GM23338 (cell line): ENCODE measurements around the gene PPFIA4.

Source experiments
- CREB1 ChIP-seq: fragments of 250-450 bp; sonication (Bioruptor Pico); IDR thresholded peaks from 2 replicates; pipeline ENCODE4 v1.5.0; 2020; ENCODE audit warnings: low read depth, mild to moderate bottlenecking, moderate library complexity
- EZH2 ChIP-seq: fragments of 200-600 bp; sonication (generic); IDR thresholded peaks from one replicate; pipeline ENCODE4 v1.8.0; 2017; ENCODE audit warnings: antibody characterized with exemption, mild to moderate bottlenecking, low read depth; ENCODE audit not compliant: unreplicated experiment
- EZH2phosphoT487 ChIP-seq: fragments of 200-600 bp; sonication (generic); IDR thresholded peaks from one replicate; pipeline ENCODE4 v1.8.1; 2018; ENCODE audit warnings: antibody characterized with exemption; ENCODE audit not compliant: unreplicated experiment
- JUNB ChIP-seq: IDR thresholded peaks from one replicate; pipeline ENCODE4 v1.6.1; 2016; ENCODE audit warnings: antibody characterized with exemption; ENCODE audit not compliant: unreplicated experiment
- NANOG ChIP-seq: IDR thresholded peaks from 2 replicates; pipeline ENCODE4 v1.6.1; 2016; ENCODE audit warnings: antibody characterized with exemption, borderline replicate concordance
- POLR2AphosphoS5 ChIP-seq: IDR thresholded peaks from 2 replicates; pipeline ENCODE4 v1.6.1; 2016; ENCODE audit warnings: antibody characterized with exemption, low read depth
- STAT1 ChIP-seq: IDR thresholded peaks from one replicate; pipeline ENCODE4 v1.6.1; 2016; ENCODE audit warnings: antibody characterized with exemption; ENCODE audit not compliant: unreplicated experiment
- ZNF114 ChIP-seq: fragments of 250-450 bp; sonication (Bioruptor Pico); IDR thresholded peaks from 2 replicates; pipeline ENCODE4 v1.5.0; 2020; ENCODE audit warnings: mild to moderate bottlenecking, moderate library complexity
- ZNF331 ChIP-seq: fragments of 250-450 bp; sonication (Bioruptor Pico); IDR thresholded peaks from 2 replicates; pipeline ENCODE4 v1.5.0; 2020; ENCODE audit warnings: low read depth, mild to moderate bottlenecking, moderate library complexity
- TF ChIP-seq, protein P1 (sequence below), 2 experiments: fragments of 200-600 bp in 1 of 2; sonication (generic) in 1 of 2; conservative IDR thresholded peaks; 2 replicates each; pipeline versions ENCODE4 v1.5.1 to v1.6.1; 2016 to 2017; ENCODE audit warnings: antibody characterized with exemption in 2 of 2, low read depth in 2 of 2, mild to moderate bottlenecking in 2 of 2, moderate library complexity in 1 of 2
- TF ChIP-seq, protein P2 (sequence below): IDR thresholded peaks from one replicate; pipeline ENCODE4 v1.6.1; 2018; ENCODE audit warnings: antibody characterized with exemption; ENCODE audit not compliant: unreplicated experiment
- TF ChIP-seq, protein P3 (sequence below): fragments of 250-450 bp; sonication (Bioruptor Pico); IDR thresholded peaks from 2 replicates; pipeline ENCODE4 v1.5.0; 2020; ENCODE audit warnings: mild to moderate bottlenecking, moderate library complexity

DNA sequence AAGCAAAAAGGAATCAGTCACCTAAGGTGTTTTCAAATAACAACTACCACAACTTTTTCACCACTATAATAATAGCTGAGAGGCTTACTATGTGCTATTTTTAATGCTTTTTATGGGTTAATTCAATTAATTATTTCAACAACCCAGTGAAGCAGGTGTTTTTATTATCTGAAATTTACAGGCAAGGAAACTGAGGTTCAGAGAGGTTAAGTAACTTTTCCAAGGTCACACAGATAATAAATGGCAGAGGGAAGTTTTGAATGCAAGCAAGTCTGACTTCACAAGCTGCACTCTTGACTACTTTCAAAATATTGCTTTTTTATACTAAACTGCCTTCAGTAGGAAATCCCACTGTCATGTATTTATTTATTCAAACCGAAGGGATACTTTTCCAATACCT, 23.3 kb upstream of the PPFIA4 start:
- TF ChIP-seq, protein P1, sequence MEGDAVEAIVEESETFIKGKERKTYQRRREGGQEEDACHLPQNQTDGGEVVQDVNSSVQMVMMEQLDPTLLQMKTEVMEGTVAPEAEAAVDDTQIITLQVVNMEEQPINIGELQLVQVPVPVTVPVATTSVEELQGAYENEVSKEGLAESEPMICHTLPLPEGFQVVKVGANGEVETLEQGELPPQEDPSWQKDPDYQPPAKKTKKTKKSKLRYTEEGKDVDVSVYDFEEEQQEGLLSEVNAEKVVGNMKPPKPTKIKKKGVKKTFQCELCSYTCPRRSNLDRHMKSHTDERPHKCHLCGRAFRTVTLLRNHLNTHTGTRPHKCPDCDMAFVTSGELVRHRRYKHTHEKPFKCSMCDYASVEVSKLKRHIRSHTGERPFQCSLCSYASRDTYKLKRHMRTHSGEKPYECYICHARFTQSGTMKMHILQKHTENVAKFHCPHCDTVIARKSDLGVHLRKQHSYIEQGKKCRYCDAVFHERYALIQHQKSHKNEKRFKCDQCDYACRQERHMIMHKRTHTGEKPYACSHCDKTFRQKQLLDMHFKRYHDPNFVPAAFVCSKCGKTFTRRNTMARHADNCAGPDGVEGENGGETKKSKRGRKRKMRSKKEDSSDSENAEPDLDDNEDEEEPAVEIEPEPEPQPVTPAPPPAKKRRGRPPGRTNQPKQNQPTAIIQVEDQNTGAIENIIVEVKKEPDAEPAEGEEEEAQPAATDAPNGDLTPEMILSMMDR (conservative IDR thresholded peaks at IDR 0.05; ENCODE audit: low read depth in 2 of 2), result no peak
- no peak for TF ChIP-seq EZH2
- TF ChIP-seq POLR2AphosphoS5, result no peak
- TF ChIP-seq JUNB, result no peak
- TF ChIP-seq NANOG, result no peak
- TF ChIP-seq ZNF331 (CRISPR knock-in tag), result no peak
- no peak for TF ChIP-seq EZH2phosphoT487
- TF ChIP-seq, protein P2, sequence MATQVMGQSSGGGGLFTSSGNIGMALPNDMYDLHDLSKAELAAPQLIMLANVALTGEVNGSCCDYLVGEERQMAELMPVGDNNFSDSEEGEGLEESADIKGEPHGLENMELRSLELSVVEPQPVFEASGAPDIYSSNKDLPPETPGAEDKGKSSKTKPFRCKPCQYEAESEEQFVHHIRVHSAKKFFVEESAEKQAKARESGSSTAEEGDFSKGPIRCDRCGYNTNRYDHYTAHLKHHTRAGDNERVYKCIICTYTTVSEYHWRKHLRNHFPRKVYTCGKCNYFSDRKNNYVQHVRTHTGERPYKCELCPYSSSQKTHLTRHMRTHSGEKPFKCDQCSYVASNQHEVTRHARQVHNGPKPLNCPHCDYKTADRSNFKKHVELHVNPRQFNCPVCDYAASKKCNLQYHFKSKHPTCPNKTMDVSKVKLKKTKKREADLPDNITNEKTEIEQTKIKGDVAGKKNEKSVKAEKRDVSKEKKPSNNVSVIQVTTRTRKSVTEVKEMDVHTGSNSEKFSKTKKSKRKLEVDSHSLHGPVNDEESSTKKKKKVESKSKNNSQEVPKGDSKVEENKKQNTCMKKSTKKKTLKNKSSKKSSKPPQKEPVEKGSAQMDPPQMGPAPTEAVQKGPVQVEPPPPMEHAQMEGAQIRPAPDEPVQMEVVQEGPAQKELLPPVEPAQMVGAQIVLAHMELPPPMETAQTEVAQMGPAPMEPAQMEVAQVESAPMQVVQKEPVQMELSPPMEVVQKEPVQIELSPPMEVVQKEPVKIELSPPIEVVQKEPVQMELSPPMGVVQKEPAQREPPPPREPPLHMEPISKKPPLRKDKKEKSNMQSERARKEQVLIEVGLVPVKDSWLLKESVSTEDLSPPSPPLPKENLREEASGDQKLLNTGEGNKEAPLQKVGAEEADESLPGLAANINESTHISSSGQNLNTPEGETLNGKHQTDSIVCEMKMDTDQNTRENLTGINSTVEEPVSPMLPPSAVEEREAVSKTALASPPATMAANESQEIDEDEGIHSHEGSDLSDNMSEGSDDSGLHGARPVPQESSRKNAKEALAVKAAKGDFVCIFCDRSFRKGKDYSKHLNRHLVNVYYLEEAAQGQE, result no peak
- no peak for TF ChIP-seq CREB1 (CRISPR knock-in tag)
- TF ChIP-seq, protein P3, sequence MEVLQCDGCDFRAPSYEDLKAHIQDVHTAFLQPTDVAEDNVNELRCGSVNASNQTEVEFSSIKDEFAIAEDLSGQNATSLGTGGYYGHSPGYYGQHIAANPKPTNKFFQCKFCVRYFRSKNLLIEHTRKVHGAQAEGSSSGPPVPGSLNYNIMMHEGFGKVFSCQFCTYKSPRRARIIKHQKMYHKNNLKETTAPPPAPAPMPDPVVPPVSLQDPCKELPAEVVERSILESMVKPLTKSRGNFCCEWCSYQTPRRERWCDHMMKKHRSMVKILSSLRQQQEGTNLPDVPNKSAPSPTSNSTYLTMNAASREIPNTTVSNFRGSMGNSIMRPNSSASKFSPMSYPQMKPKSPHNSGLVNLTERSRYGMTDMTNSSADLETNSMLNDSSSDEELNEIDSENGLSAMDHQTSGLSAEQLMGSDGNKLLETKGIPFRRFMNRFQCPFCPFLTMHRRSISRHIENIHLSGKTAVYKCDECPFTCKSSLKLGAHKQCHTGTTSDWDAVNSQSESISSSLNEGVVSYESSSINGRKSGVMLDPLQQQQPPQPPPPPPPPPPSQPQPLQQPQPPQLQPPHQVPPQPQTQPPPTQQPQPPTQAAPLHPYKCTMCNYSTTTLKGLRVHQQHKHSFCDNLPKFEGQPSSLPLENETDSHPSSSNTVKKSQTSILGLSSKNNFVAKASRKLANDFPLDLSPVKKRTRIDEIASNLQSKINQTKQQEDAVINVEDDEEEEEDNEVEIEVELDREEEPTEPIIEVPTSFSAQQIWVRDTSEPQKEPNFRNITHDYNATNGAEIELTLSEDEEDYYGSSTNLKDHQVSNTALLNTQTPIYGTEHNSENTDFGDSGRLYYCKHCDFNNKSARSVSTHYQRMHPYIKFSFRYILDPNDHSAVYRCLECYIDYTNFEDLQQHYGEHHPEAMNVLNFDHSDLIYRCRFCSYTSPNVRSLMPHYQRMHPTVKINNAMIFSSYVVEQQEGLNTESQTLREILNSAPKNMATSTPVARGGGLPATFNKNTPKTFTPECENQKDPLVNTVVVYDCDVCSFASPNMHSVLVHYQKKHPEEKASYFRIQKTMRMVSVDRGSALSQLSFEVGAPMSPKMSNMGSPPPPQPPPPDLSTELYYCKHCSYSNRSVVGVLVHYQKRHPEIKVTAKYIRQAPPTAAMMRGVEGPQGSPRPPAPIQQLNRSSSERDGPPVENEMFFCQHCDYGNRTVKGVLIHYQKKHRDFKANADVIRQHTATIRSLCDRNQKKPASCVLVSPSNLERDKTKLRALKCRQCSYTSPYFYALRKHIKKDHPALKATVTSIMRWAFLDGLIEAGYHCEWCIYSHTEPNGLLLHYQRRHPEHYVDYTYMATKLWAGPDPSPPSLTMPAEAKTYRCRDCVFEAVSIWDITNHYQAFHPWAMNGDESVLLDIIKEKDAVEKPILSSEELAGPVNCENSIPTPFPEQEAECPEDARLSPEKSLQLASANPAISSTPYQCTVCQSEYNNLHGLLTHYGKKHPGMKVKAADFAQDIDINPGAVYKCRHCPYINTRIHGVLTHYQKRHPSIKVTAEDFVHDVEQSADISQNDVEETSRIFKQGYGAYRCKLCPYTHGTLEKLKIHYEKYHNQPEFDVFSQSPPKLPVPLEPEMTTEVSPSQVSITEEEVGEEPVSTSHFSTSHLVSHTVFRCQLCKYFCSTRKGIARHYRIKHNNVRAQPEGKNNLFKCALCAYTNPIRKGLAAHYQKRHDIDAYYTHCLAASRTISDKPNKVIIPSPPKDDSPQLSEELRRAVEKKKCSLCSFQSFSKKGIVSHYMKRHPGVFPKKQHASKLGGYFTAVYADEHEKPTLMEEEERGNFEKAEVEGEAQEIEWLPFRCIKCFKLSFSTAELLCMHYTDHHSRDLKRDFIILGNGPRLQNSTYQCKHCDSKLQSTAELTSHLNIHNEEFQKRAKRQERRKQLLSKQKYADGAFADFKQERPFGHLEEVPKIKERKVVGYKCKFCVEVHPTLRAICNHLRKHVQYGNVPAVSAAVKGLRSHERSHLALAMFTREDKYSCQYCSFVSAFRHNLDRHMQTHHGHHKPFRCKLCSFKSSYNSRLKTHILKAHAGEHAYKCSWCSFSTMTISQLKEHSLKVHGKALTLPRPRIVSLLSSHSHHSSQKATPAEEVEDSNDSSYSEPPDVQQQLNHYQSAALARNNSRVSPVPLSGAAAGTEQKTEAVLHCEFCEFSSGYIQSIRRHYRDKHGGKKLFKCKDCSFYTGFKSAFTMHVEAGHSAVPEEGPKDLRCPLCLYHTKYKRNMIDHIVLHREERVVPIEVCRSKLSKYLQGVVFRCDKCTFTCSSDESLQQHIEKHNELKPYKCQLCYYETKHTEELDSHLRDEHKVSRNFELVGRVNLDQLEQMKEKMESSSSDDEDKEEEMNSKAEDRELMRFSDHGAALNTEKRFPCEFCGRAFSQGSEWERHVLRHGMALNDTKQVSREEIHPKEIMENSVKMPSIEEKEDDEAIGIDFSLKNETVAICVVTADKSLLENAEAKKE (CRISPR knock-in tag), result no peak
- TF ChIP-seq STAT1, result no peak
- TF ChIP-seq ZNF114 (CRISPR knock-in tag), result no peak
